GM10248 (cell line): ENCODE results near the gene TRIM52.
A peak's percentile ranks its signal among the peaks of the same experiment; 100 is the strongest.
"Not testable (repeated sequence)": the region's sequence is repeated elsewhere in the genome, so short reads cannot be mapped to it uniquely, and the experiment has no call there.

Experiments
- CTCF ChIA-PET: fragments of 300-600 bp; sonication (Branson Sonifier 250); formaldehyde crosslinking; extraction: SDS; loops from one replicate; lab custom pipeline; 2021; ENCODE audit warnings: antibody characterized with exemption; lab: Yijun Ruan, JAX
- POLR2A ChIA-PET: fragments of 350-650 bp; sonication (Branson Sonifier 250); formaldehyde crosslinking; extraction: SDS; loops from one replicate; lab custom pipeline; 2020; ENCODE audit warnings: antibody characterized with exemption; lab: Yijun Ruan, JAX
- DNase-seq: peaks from one replicate; pipeline ENCODE4 v3.0.0; 2012; ENCODE audit errors: extremely low spot score
- CTCF ChIP-seq: IDR thresholded peaks from 2 replicates; pipeline ENCODE4 v1.5.1; 2012; ENCODE audit warnings: mild to moderate bottlenecking, low read depth; ENCODE audit errors: extremely low read depth, missing control alignments, control extremely low read depth

Gene TRIM52

GRCh38 chr5:181260720-181261319 lies at the start of gene TRIM52:
Gene TRIM52 (minus strand): TSS chr5:181261143. CDS start chr5:181260813, 330 bp downstream.
- DNase-seq, result peak; percentile 90
- CTCF ChIA-PET, result interaction anchor here (1.0 to 3.2 kb wide), 7 partner anchors 8 to 80 kb away, joined by 3 to 12 read pairs (median 4); no protein-coding TSS in a partner anchor
- POLR2A ChIA-PET, result interaction anchor here (0.6 to 1.6 kb wide), 7 partner anchors 9 to 430 kb away, joined by 3 to 6 read pairs (median 3); partner anchors contain the start of gene TRIM7
- no peak for TF ChIP-seq CTCF

GRCh38 chr5:181287331-181287730 lies 26.4 kb upstream of the TRIM52 start:
- DNase-seq, POLR2A ChIA-PET, CTCF ChIA-PET: not testable (repeated sequence)

- POLR2A ChIA-PET, CTCF ChIA-PET, DNase-seq: not testable (repeated sequence)
Measured at GRCh38 chr5:181285962-181286705, 25.2 kb upstream of the TRIM52 start.

- POLR2A ChIA-PET, DNase-seq, CTCF ChIA-PET: not testable (repeated sequence)
Measured at GRCh38 chr5:181283841-181284755, 23.2 kb upstream of the TRIM52 start.

- CTCF ChIA-PET, result no interaction called here
- POLR2A ChIA-PET, result no interaction called here
- DNase-seq, result no peak
Measured at GRCh38 chr5:181283347-181283746, 22.4 kb upstream of the TRIM52 start.

GRCh38 chr5:181282874-181283273 lies 21.9 kb upstream of the TRIM52 start:
- POLR2A ChIA-PET, result no interaction called here
- no peak for TF ChIP-seq CTCF
- no peak for DNase-seq
- CTCF ChIA-PET, result no interaction called here

More at GRCh38 chr5:181283347-181283746, 22.4 kb upstream of the TRIM52 start:
- TF ChIP-seq CTCF, result no peak

- CTCF ChIA-PET, DNase-seq, POLR2A ChIA-PET: not testable (repeated sequence)
Measured at GRCh38 chr5:181282415-181282814, 21.5 kb upstream of the TRIM52 start.

- POLR2A ChIA-PET, result no interaction called here
- DNase-seq, result no peak
- CTCF ChIA-PET, result no interaction called here
- TF ChIP-seq CTCF, result no peak
Measured at GRCh38 chr5:181281984-181282316, 21.0 kb upstream of the TRIM52 start.
